ENCODE data around the gene BCR. TPM values are rescaled to one million over a fixed set of nuclear protein-coding genes. Genes with fewer than 3 reads are reported as not detected.
A peak's percentile ranks its signal among the peaks of the same experiment; 100 is the strongest.

Gene BCR
- total RNA-seq, 4 donors from 2014 or later: 36.9 to 514 (median 91.0) TPM

DNA sequence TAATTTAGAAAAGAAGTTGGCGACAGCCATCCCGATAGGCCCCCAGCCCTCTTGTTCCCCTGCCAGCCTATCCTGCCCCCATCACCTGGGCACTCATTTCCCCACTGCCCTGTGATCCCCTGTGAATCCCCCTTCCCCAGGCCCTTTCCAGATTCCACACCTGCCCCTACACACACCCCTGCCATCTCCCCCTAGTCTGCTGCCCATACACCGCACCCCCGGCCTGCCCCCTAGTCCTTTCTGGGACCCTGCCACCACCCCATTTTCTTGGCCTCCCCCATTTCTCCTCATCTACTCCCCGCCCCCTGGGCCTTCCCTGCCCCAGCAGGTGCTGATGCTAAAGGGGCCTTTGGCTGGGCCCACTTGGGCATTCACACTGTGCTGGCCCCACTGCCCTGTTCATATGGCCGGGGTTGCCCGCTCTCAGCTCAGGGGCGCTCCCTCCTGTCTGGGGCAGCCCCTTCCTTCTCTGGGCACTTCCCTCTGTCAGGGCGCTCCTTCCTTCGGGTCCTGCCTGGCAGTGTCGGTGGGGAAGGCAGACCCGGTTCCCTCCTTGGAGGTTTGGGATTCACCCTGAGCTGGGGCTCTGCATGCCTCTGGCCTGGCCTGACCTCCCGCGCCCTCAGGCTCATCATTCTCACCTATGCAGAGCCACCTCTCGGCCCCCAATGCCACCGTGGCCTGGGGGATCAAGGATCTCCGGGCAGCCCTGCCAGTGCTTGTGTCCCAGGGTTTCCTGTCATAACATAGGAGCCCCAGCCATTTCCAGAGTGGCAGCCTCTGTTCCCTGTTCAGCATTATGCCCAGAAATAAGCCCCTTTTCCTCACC, 108.2 kb downstream of the BCR start:
- no peak for DNase-seq
- intact Hi-C loops (cut with DNase I; ENCODE audit: low total_unique reads) (no loop called here), in situ Hi-C loops (cut with MboI; ENCODE audit: low pct_ligation_motif_present in 1 of 4, low pct_unique_long_range_greater_than_20kb in 1 of 4, low sequenced_read_pairs in 3 of 4) (loop anchor here (10.0 to 25.0 kb wide), 2 partner anchors 114 to 326 kb away; no protein-coding TSS in a partner anchor)
- H3K9me3 ChIP-seq: no peaks in the 10 kb centered on the region
- H3K27ac ChIP-seq: no peak overlapping the region
- no peak overlapping the region for H3K4me3 ChIP-seq
- peaks cover 0 to 4% (median 2%) of the 10 kb centered on the region in 4 donors for H3K4me1 ChIP-seq
- 96 to 100% methylated on average over 2 to 17 of the region's 17 CpGs for WGBS, 2 donors (ENCODE audit: low coverage in 1 of 2)
- H3K36me3 ChIP-seq: peaks cover 0 to 15% (median 6%) of the 10 kb centered on the region in 4 donors
- H3K27me3 ChIP-seq: no peaks in the 10 kb centered on the region
- no peak for TF ChIP-seq POLR2A (IDR thresholded peaks at IDR 0.05)
- no peak for TF ChIP-seq CTCF (IDR thresholded peaks at IDR 0.05)
- no peak for TF ChIP-seq EP300 (IDR thresholded peaks at IDR 0.05; ENCODE audit: low read depth)
- TF ChIP-seq POLR2AphosphoS5 (IDR thresholded peaks at IDR 0.05): no peak

DNA sequence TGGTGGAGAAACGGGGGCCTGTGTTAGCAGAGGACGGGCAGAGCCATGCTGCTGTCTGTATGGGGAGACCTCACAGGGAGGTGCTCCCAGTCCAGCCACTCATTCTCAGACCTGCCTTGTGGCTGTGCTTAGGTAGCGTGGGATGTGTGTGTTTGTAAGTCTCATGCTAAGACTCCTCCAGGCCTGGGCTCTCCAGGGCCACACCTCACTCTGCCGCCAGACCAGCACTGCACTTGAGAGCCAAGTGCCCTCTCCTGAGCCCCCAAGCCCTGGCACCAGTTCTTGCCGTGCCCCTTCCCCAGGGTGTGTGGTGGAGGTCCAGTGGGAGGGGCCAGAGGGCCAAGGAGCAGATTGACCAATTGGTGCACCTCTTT, 108.8 kb downstream of the BCR start:
- Histone ChIP-seq H3K4me1 (peaks cover 0 to 4% (median 2%) of the 10 kb centered on the region in 4 donors), H3K36me3 (peaks cover 0 to 20% (median 6%) of the 10 kb centered on the region in 4 donors), H3K27me3 (no peaks in the 10 kb centered on the region), H3K9me3 (no peaks in the 10 kb centered on the region), H3K4me3 (no peak overlapping the region), H3K27ac (no peak overlapping the region)
- in situ Hi-C loops (cut with MboI; ENCODE audit: low pct_ligation_motif_present in 1 of 4, low pct_unique_long_range_greater_than_20kb in 1 of 4, low sequenced_read_pairs in 3 of 4) (loop anchor here (10.0 to 25.0 kb wide), 2 partner anchors 114 to 327 kb away; no protein-coding TSS in a partner anchor), intact Hi-C loops (cut with DNase I; ENCODE audit: low total_unique reads) (no loop called here)
- WGBS, 2 donors (ENCODE audit: low coverage in 1 of 2): 92% methylated on average over 5 of the region's 5 CpGs; no CpG with 5 or more reads in 1 of the 2 donors
- TF ChIP-seq POLR2AphosphoS5 (IDR thresholded peaks at IDR 0.05) (no peak), CTCF (IDR thresholded peaks at IDR 0.05) (no peak), POLR2A (IDR thresholded peaks at IDR 0.05) (no peak), EP300 (IDR thresholded peaks at IDR 0.05; ENCODE audit: low read depth) (no peak)
- DNase-seq: no peak

DNA sequence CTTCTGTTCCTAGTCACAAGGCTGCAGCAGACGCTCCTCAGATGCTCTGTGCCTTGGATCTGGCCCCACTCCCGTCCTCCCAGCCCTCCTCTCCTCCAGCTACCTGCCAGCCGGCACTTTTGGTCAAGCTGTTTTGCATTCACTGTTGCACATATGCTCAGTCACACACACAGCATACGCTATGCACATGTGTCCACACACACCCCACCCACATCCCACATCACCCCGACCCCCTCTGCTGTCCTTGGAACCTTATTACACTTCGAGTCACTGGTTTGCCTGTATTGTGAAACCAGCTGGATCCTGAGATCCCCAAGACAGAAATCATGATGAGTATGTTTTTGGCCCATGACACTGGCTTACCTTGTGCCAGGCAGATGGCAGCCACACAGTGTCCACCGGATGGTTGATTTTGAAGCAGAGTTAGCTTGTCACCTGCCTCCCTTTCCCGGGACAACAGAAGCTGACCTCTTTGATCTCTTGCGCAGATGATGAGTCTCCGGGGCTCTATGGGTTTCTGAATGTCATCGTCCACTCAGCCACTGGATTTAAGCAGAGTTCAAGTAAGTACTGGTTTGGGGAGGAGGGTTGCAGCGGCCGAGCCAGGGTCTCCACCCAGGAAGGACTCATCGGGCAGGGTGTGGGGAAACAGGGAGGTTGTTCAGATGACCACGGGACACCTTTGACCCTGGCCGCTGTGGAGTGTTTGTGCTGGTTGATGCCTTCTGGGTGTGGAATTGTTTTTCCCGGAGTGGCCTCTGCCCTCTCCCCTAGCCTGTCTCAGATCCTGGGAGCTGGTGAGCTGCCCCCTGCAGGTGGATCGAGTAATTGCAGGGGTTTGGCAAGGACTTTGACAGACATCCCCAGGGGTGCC, 109.8 kb downstream of the BCR start:
- Histone ChIP-seq H3K9me3 (no peaks in the 10 kb centered on the region), H3K4me3 (no peak overlapping the region), H3K27ac (peak overlapping the region in 2 of 4 donors; percentile 11 to 12), H3K27me3 (no peaks in the 10 kb centered on the region), H3K4me1 (peaks cover 0 to 4% (median 2%) of the 10 kb centered on the region in 4 donors), H3K36me3 (peaks cover 0 to 22% (median 4%) of the 10 kb centered on the region in 4 donors)
- TF ChIP-seq POLR2AphosphoS5 (IDR thresholded peaks at IDR 0.05) (no peak), POLR2A (IDR thresholded peaks at IDR 0.05) (no peak), CTCF (IDR thresholded peaks at IDR 0.05) (peak; percentile 73 to 83 (median 79))
- intact Hi-C loops (cut with DNase I; ENCODE audit: low total_unique reads): no loop called here
- WGBS, 2 donors (ENCODE audit: low coverage in 1 of 2): 70% methylated on average over 18 of the region's 18 CpGs; no CpG with 5 or more reads in 1 of the 2 donors
- in situ Hi-C loops (cut with MboI; ENCODE audit: low pct_ligation_motif_present in 1 of 4, low pct_unique_long_range_greater_than_20kb in 1 of 4, low sequenced_read_pairs in 3 of 4): loop anchor here (10.0 to 25.0 kb wide), 2 partner anchors 115 to 328 kb away; no protein-coding TSS in a partner anchor
- peak; percentile 73 for DNase-seq

All from transverse colon (tissue), 4 donors.